IMR-90 (cell line): ENCODE data around the gene PFDN6.

Experiments
- BHLHE40 ChIP-seq: fragments of 150-350 bp; IDR thresholded peaks from 2 replicates; pipeline ENCODE4 v1.6.1; 2016; ENCODE audit warnings: mild to moderate bottlenecking, low read depth, low read length
- CEBPB ChIP-seq: IDR thresholded peaks from 2 replicates; pipeline ENCODE4 v1.6.1; 2012; ENCODE audit warnings: low read depth, low read length, improper control_type of control experiment
- POLR2A ChIP-seq: IDR thresholded peaks from 2 replicates; pipeline ENCODE4 v1.6.1; 2012; ENCODE audit warnings: mild to moderate bottlenecking, low read depth, low read length
- TF ChIP-seq, protein P1 (sequence below): conservative IDR thresholded peaks from 2 replicates; pipeline ENCODE4 v1.5.1; 2012; ENCODE audit warnings: mild to moderate bottlenecking, low read depth, low read length, improper control_type of control experiment
- TF ChIP-seq, protein P2 (sequence below): fragments of 150-350 bp; IDR thresholded peaks from 2 replicates; pipeline ENCODE4 v1.6.1; 2017; ENCODE audit warnings: mild to moderate bottlenecking, antibody characterized with exemption, low read length, low read depth

DNA sequence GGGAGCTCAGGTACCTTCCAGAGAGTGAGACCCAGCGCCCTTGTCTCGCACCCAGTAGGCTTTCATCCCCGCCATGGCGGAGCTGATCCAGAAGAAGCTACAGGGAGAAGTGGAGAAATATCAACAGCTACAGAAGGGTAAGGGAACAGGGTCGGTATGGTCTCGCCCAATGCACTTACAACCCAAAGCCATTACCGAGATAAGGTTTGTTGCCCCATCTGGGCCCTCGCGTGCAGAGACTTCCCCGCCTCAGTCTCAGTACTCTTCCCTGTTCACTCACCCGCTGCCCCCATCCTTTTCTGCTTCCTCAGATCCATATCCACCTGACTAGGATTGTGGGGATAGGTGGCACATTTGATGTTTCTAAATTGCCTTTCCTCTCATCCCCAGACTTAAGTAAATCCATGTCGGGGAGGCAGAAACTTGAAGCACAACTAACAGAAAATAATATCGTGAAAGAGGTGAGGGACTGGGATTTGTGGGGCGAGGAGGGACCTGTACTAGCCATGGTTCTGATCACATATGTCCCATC lies 449 bp downstream of the PFDN6 start:
- TF ChIP-seq POLR2A: no peak
- TF ChIP-seq, protein P1, sequence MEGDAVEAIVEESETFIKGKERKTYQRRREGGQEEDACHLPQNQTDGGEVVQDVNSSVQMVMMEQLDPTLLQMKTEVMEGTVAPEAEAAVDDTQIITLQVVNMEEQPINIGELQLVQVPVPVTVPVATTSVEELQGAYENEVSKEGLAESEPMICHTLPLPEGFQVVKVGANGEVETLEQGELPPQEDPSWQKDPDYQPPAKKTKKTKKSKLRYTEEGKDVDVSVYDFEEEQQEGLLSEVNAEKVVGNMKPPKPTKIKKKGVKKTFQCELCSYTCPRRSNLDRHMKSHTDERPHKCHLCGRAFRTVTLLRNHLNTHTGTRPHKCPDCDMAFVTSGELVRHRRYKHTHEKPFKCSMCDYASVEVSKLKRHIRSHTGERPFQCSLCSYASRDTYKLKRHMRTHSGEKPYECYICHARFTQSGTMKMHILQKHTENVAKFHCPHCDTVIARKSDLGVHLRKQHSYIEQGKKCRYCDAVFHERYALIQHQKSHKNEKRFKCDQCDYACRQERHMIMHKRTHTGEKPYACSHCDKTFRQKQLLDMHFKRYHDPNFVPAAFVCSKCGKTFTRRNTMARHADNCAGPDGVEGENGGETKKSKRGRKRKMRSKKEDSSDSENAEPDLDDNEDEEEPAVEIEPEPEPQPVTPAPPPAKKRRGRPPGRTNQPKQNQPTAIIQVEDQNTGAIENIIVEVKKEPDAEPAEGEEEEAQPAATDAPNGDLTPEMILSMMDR: no peak
- TF ChIP-seq CEBPB: no peak
- no peak for TF ChIP-seq BHLHE40
- TF ChIP-seq, protein P2, sequence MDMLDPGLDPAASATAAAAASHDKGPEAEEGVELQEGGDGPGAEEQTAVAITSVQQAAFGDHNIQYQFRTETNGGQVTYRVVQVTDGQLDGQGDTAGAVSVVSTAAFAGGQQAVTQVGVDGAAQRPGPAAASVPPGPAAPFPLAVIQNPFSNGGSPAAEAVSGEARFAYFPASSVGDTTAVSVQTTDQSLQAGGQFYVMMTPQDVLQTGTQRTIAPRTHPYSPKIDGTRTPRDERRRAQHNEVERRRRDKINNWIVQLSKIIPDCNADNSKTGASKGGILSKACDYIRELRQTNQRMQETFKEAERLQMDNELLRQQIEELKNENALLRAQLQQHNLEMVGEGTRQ: no peak
